GM23338 (cell line): ENCODE results near the gene MKRN2.

ENCODE experiments used
- CREB1 ChIP-seq: fragments of 250-450 bp; sonication (Bioruptor Pico); IDR thresholded peaks from 2 replicates; pipeline ENCODE4 v1.5.0; 2020; ENCODE audit warnings: low read depth, mild to moderate bottlenecking, moderate library complexity
- CTCF ChIP-seq, 2 experiments: fragments of 200-600 bp in 1 of 2; sonication (generic) in 1 of 2; conservative IDR thresholded peaks; 2 replicates each; pipeline versions ENCODE4 v1.5.1 to v1.6.1; 2016 to 2017; ENCODE audit warnings: antibody characterized with exemption in 2 of 2, low read depth in 2 of 2, mild to moderate bottlenecking in 2 of 2, moderate library complexity in 1 of 2
- EZH2 ChIP-seq: fragments of 200-600 bp; sonication (generic); IDR thresholded peaks from one replicate; pipeline ENCODE4 v1.8.0; 2017; ENCODE audit warnings: antibody characterized with exemption, mild to moderate bottlenecking, low read depth; ENCODE audit not compliant: unreplicated experiment
- JUNB ChIP-seq: IDR thresholded peaks from one replicate; pipeline ENCODE4 v1.6.1; 2016; ENCODE audit warnings: antibody characterized with exemption; ENCODE audit not compliant: unreplicated experiment
- POLR2AphosphoS5 ChIP-seq: IDR thresholded peaks from 2 replicates; pipeline ENCODE4 v1.6.1; 2016; ENCODE audit warnings: antibody characterized with exemption, low read depth
- REST ChIP-seq: IDR thresholded peaks from one replicate; pipeline ENCODE4 v1.6.1; 2018; ENCODE audit warnings: antibody characterized with exemption; ENCODE audit not compliant: unreplicated experiment

GRCh38 chr3:12562451-12562850, 5.6 kb downstream of the MKRN2 start:
- TF ChIP-seq REST (no peak), CTCF (conservative IDR thresholded peaks at IDR 0.05; ENCODE audit: low read depth in 2 of 2) (no peak), EZH2 (no peak), CREB1 (CRISPR knock-in tag) (no peak), POLR2AphosphoS5 (no peak), JUNB (no peak)
